ENCODE results near the gene VGLL3.

- TF ChIP-seq POLR2A (IDR thresholded peaks at IDR 0.05) (no peak), CTCF (IDR thresholded peaks at IDR 0.05) (no peak), POLR2AphosphoS5 (IDR thresholded peaks at IDR 0.05) (no peak)
Measured at GRCh38 chr3:87025661-87026645, 35.0 kb upstream of the VGLL3 start.
